Kidney epithelial cell (primary cell): Measurements from ENCODE around the gene KRTAP5-11. TPM values are rescaled to one million over a fixed set of nuclear protein-coding genes. Genes with fewer than 3 reads are reported as not detected.
"Not testable (repeated sequence)": the region's sequence is repeated elsewhere in the genome, so short reads cannot be mapped to it uniquely, and the experiment has no call there.

ENCODE experiments used
- DNase-seq: peaks from one replicate; pipeline ENCODE4 v3.0.0-alpha.2; 2010; ENCODE audit warnings: low read depth
- H3K27me3 ChIP-seq: 2 replicates; pipeline ENCODE4 v1.6.0; 2011; ENCODE audit warnings: low read length; ENCODE audit not compliant: control insufficient read depth, insufficient read depth
- H3K36me3 ChIP-seq: 2 replicates; pipeline ENCODE4 v1.5.1; 2011; ENCODE audit warnings: low read length; ENCODE audit not compliant: control insufficient read depth, insufficient read depth
- H3K4me3 ChIP-seq: 2 replicates; pipeline ENCODE4 v1.5.1; 2011; ENCODE audit warnings: low read depth, mild to moderate bottlenecking, control low read depth, low read length
- CTCF ChIP-seq: IDR thresholded peaks from 2 replicates; pipeline ENCODE4 v1.5.1; 2011; ENCODE audit warnings: mild to moderate bottlenecking, moderate library complexity, low read length, control low read depth, inconsistent platforms; ENCODE audit not compliant: insufficient read depth, poor library complexity, severe bottlenecking
- total RNA-seq: library from RNA; depleted of rRNA; stranded (reverse); fragments of >200 nt; gene quantifications from 2 replicates; pipeline ENCODE4 v1.2.3, GENCODE V29; 2015

Gene KRTAP5-11
- total RNA-seq: not detected in 2 replicates

GRCh38 chr11:71582309-71582895 lies at the start of gene KRTAP5-11:
TSS of gene KRTAP5-11 (minus strand) at chr11:71582875. CDS start at chr11:71582837, 38 bp downstream.
- Histone ChIP-seq H3K36me3 (no peaks in the 10 kb centered on the region), H3K27me3 (peaks cover 8% of the 10 kb centered on the region), H3K4me3 (no peak within 1 kb of the TSS)
- no peak for DNase-seq
- no peak for TF ChIP-seq CTCF

- H3K27me3 ChIP-seq, H3K4me3 ChIP-seq, H3K36me3 ChIP-seq, DNase-seq: not testable (repeated sequence)
These were observed 48.9 kb upstream of the KRTAP5-11 start for GRCh38 chr11:71631551-71631950.

GRCh38 chr11:71630071-71630470 lies 47.4 kb upstream of the KRTAP5-11 start:
- not testable (repeated sequence) for H3K36me3 ChIP-seq, DNase-seq, H3K27me3 ChIP-seq

GRCh38 chr11:71628943-71629342 lies 46.3 kb upstream of the KRTAP5-11 start:
- DNase-seq, H3K27me3 ChIP-seq, H3K4me3 ChIP-seq, H3K36me3 ChIP-seq: not testable (repeated sequence)

More at GRCh38 chr11:71630071-71630470, 47.4 kb upstream of the KRTAP5-11 start:
- not testable (repeated sequence) for H3K4me3 ChIP-seq

GRCh38 chr11:71623226-71623625 lies 40.6 kb upstream of the KRTAP5-11 start:
- DNase-seq, H3K4me3 ChIP-seq, H3K27me3 ChIP-seq, H3K36me3 ChIP-seq: not testable (repeated sequence)

- H3K4me3 ChIP-seq, DNase-seq, H3K36me3 ChIP-seq, H3K27me3 ChIP-seq: not testable (repeated sequence)
These were observed 39.9 kb upstream of the KRTAP5-11 start for GRCh38 chr11:71622561-71622960.

GRCh38 chr11:71615003-71615402 lies 32.3 kb upstream of the KRTAP5-11 start:
- H3K4me3 ChIP-seq, H3K27me3 ChIP-seq, H3K36me3 ChIP-seq: not testable (repeated sequence)
- DNase-seq: peak; percentile 5

GRCh38 chr11:71614366-71614917 lies 31.8 kb upstream of the KRTAP5-11 start:
- not testable (repeated sequence) for H3K36me3 ChIP-seq, H3K27me3 ChIP-seq, DNase-seq, H3K4me3 ChIP-seq

GRCh38 chr11:71613931-71614330 lies 31.3 kb upstream of the KRTAP5-11 start:
- not testable (repeated sequence) for H3K36me3 ChIP-seq, DNase-seq, H3K27me3 ChIP-seq, H3K4me3 ChIP-seq

GRCh38 chr11:71611218-71611910 lies 28.7 kb upstream of the KRTAP5-11 start:
- not testable (repeated sequence) for H3K4me3 ChIP-seq, DNase-seq, H3K36me3 ChIP-seq
- H3K27me3 ChIP-seq: peaks cover 14% of the 10 kb centered on the region

GRCh38 chr11:71608272-71608671 lies 25.6 kb upstream of the KRTAP5-11 start:
- not testable (repeated sequence) for H3K36me3 ChIP-seq, H3K4me3 ChIP-seq, DNase-seq
- H3K27me3 ChIP-seq: peaks cover 14% of the 10 kb centered on the region

- H3K27me3 ChIP-seq: peaks cover 14% of the 10 kb centered on the region
- H3K4me3 ChIP-seq: not testable (repeated sequence)
These were observed 25.0 kb upstream of the KRTAP5-11 start for GRCh38 chr11:71607520-71608216.

GRCh38 chr11:71606853-71607519 lies 24.3 kb upstream of the KRTAP5-11 start:
- not testable (repeated sequence) for H3K36me3 ChIP-seq, DNase-seq, H3K4me3 ChIP-seq
- H3K27me3 ChIP-seq: peaks cover 14% of the 10 kb centered on the region

More at GRCh38 chr11:71607520-71608216, 25.0 kb upstream of the KRTAP5-11 start:
- DNase-seq, H3K36me3 ChIP-seq: not testable (repeated sequence)
